Natural killer cell (primary cell): Measurements from ENCODE around the gene RNPEP. TPM values are rescaled to one million over a fixed set of nuclear protein-coding genes. Genes with fewer than 3 reads are reported as not detected.

Experiments
- ATAC-seq, 3 donors: fragments of 150-1000 bp in 2 of 3; fragments of 200-7000 bp in 1 of 3; cut with Tn5 transposase; 1 replicate in 1 of 3; 2 replicates in 2 of 3; pipeline ENCODE4 v1.10.0; 2021; ENCODE audit warnings: mild to moderate bottlenecking in 2 of 3, moderate library complexity in 2 of 3
- DNase-seq, 2 donors: peaks; one replicate each; pipeline versions ENCODE4 v3.0.0 to v3.0.0-alpha.2; 2013 to 2021; ENCODE audit warnings: mixed read lengths in 1 of 2
- H3K27ac ChIP-seq: one replicate; pipeline ENCODE4 v1.5.1; 2013; ENCODE audit warnings: mild to moderate bottlenecking, low read length
- H3K27me3 ChIP-seq: one replicate; pipeline ENCODE4 v1.6.1; 2013; ENCODE audit warnings: low read length; ENCODE audit not compliant: control insufficient read depth, insufficient read depth
- H3K36me3 ChIP-seq: one replicate; pipeline ENCODE4 v1.6.1; 2013; ENCODE audit warnings: low read length; ENCODE audit not compliant: control insufficient read depth, insufficient read depth
- H3K4me1 ChIP-seq: one replicate; pipeline ENCODE4 v1.6.1; 2013; ENCODE audit warnings: low read length; ENCODE audit not compliant: control insufficient read depth, insufficient read depth
- H3K4me3 ChIP-seq: one replicate; pipeline ENCODE4 v1.5.1; 2013; ENCODE audit warnings: low read length
- H3K9me3 ChIP-seq: one replicate; pipeline ENCODE4 v1.6.1; 2013; ENCODE audit warnings: low read length; ENCODE audit not compliant: control insufficient read depth, insufficient read depth
- H3K27ac Mint-ChIP-seq, 2 donors: one replicate each; pipeline ENCODE4 v1.8.0; 2022; ENCODE audit warnings: mild to moderate bottlenecking in 2 of 2, mixed read lengths in 2 of 2, moderate library complexity in 1 of 2
- H3K27me3 Mint-ChIP-seq, 2 donors: one replicate each; pipeline ENCODE4 v1.8.0; 2022; ENCODE audit warnings: low read depth in 2 of 2, mixed read lengths in 2 of 2
- H3K36me3 Mint-ChIP-seq: one replicate; pipeline ENCODE4 v1.8.0; 2022; ENCODE audit warnings: mixed read lengths
- H3K4me1 Mint-ChIP-seq, 2 donors: one replicate each; pipeline ENCODE4 v1.8.0; 2022; ENCODE audit warnings: mixed read lengths in 2 of 2
- H3K4me3 Mint-ChIP-seq: one replicate; pipeline ENCODE4 v1.8.0; 2022; ENCODE audit warnings: mild to moderate bottlenecking, moderate library complexity, mixed read lengths
- H3K9me3 Mint-ChIP-seq, 2 donors: one replicate each; pipeline ENCODE4 v1.8.0; 2022; ENCODE audit warnings: mixed read lengths in 2 of 2
- WGBS: methylation state at CpG from one replicate; pipeline ENCODE4 v1.1.7; 2013; ENCODE audit warnings: missing lambda C conversion rate; ENCODE audit not compliant: insufficient coverage; 5-methylcytosine and 5-hydroxymethylcytosine counted together
- intact Hi-C: fragments of 100-400 bp; cut with micrococcal nuclease; formaldehyde crosslinking; loops from one replicate; pipeline ENCODE4 v1.14.2; 2022
- total RNA-seq, 4 donors: library from RNA; stranded (reverse); fragments of 120-200 nt in 1 of 4; gene quantifications; one replicate each; pipeline versions ENCODE4 v1.2.3 to v1.2.4, GENCODE V29; 2013 to 2022
- TF ChIP-seq, protein P1 (sequence below): fragments of 200-600 bp; IDR thresholded peaks from one replicate; pipeline ENCODE4 v1.8.0; 2022; ENCODE audit warnings: antibody characterized with exemption

RNPEP gene
- total RNA-seq, 3 donors from 2014 or later (not counting 1 experiment from before 2014, with no cell fraction given), result 46.1 to 50.2 (median 47.9) TPM

DNA sequence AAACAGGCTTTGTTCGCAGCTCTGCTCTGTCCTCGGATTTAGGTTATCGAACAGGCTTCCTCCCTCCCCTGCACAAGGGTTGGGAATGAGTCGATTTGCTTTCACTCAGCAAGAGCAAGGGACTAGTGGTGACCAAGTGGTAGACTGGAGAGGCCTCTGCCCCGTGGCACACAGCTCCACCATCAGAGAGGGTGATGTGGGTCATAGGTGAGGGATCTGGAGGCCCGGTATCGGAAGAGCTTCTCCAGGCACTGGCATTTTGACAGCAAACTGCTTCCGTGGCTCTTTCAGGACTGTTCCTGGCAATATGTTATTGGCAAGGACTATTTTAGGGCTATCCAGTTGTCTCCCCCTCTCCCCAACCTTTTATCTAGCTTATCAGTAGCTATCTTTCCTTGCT is 24.9 kb downstream of the RNPEP start:
- Histone ChIP-seq H3K4me1 (peaks cover 4% of the 10 kb centered on the region), H3K27me3 (no peaks in the 10 kb centered on the region), H3K36me3 (peaks cover 37% of the 10 kb centered on the region), H3K9me3 (no peaks in the 10 kb centered on the region), H3K27ac (no peak overlapping the region), H3K4me3 (no peak overlapping the region)
- H3K27ac Mint-ChIP-seq, result no peak overlapping the region
- H3K4me1 Mint-ChIP-seq, result peaks cover 6 to 7% of the 10 kb centered on the region in 2 donors
- TF ChIP-seq, protein P1, sequence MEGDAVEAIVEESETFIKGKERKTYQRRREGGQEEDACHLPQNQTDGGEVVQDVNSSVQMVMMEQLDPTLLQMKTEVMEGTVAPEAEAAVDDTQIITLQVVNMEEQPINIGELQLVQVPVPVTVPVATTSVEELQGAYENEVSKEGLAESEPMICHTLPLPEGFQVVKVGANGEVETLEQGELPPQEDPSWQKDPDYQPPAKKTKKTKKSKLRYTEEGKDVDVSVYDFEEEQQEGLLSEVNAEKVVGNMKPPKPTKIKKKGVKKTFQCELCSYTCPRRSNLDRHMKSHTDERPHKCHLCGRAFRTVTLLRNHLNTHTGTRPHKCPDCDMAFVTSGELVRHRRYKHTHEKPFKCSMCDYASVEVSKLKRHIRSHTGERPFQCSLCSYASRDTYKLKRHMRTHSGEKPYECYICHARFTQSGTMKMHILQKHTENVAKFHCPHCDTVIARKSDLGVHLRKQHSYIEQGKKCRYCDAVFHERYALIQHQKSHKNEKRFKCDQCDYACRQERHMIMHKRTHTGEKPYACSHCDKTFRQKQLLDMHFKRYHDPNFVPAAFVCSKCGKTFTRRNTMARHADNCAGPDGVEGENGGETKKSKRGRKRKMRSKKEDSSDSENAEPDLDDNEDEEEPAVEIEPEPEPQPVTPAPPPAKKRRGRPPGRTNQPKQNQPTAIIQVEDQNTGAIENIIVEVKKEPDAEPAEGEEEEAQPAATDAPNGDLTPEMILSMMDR, result no peak
- WGBS, result 91% methylated on average over 8 of the region's 8 CpGs
- no peak for ATAC-seq
- no peak overlapping the region for H3K4me3 Mint-ChIP-seq
- H3K36me3 Mint-ChIP-seq, result no peaks in the 10 kb centered on the region
- H3K27me3 Mint-ChIP-seq, result no peaks in the 10 kb centered on the region
- no peaks in the 10 kb centered on the region for H3K9me3 Mint-ChIP-seq
- intact Hi-C loops, result no loop called here
- DNase-seq, result no peak

DNA sequence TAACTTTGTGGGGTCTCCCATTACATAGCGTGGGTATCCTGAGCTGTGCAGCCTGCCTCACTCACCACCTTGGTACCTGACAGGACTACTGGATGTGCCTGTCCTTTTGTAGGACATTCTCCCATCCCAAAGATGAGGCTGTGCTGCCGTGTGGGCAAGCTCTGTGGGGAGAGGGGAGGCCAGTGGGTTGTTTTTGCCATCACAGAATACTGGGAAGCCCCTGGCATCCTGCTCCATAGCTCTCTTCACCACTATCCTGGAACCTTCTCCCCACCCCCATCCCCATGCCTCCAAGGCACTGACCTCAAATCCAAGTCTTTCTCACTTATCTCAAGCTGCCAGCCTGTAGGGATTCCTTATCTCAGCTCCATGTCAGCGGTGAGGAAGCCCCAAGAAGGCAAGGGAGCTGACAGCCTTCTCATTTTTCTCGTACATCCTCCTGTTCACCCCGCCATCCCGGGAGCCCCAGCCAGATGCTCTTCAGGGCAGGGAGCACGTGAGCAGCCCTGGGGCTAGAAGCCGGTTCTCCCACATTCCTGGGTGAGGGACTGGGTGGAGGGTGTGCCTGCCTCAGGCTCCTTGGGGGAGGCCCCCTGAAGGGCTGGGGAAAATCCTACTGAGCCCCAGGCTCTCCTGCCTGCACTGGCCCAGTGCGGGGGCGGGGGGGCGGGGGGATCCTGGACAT is 25.5 kb downstream of the RNPEP start:
- no peak for ATAC-seq
- H3K27me3 ChIP-seq, result no peaks in the 10 kb centered on the region
- H3K4me1 ChIP-seq, result peaks cover 4% of the 10 kb centered on the region
- H3K4me1 Mint-ChIP-seq, result peaks cover 6 to 7% of the 10 kb centered on the region in 2 donors
- no peak overlapping the region for H3K27ac ChIP-seq
- H3K36me3 ChIP-seq, result peaks cover 35% of the 10 kb centered on the region
- H3K36me3 Mint-ChIP-seq, result no peaks in the 10 kb centered on the region
- intact Hi-C loops, result no loop called here
- H3K4me3 Mint-ChIP-seq, result no peak overlapping the region
- DNase-seq, result no peak
- no peaks in the 10 kb centered on the region for H3K9me3 ChIP-seq
- no peak overlapping the region for H3K27ac Mint-ChIP-seq
- no peaks in the 10 kb centered on the region for H3K9me3 Mint-ChIP-seq
- 90% methylated on average over 11 of the region's 11 CpGs for WGBS
- H3K27me3 Mint-ChIP-seq, result no peaks in the 10 kb centered on the region
- TF ChIP-seq, protein P1, result no peak
- H3K4me3 ChIP-seq, result no peak overlapping the region

DNA sequence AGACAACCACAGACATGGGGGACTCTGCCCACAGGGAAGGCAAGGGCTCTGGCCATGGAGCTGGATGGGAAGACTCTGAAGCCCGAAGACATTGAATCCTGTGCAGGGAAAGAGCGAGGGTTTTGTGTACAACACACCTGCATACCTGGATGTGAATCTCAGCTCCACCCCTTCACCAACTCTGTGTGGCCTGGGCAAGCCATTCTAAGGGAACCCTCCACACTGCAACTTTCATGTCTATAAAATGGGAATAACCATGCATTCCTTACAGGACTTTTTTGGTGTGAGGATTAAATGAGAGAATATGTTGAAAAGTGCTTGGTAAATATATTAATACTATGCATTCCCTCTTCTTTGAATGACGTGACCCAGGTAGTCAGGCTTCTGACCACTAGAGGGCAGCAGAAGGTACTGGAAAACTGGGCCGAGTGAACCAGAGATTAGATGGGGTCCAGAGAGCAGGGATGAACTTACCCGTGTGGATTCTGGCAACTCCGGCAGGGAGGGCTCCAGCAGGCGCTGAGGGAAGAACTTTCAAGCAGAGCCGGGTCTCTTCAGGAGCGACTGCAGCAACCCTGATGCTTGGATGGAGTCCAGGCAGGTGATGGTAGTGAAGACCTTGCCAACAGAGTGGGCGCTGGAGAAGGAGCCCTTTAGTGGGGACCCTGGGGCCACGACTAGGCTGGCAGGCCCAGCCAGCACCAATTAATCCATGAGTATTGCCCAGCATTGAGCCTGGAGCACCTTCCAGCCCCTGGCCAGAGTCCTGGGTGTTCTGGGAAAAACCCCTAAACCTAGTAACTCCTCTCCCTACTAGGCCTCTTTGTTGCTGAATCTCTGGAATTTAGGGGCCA is 27.1 kb downstream of the RNPEP start:
- ATAC-seq (peak; percentile 64 to 80 (median 69)), DNase-seq (peak; percentile 35 to 78)
- Mint-ChIP-seq H3K4me3 (no peak overlapping the region), H3K4me1 (peaks cover 6 to 7% of the 10 kb centered on the region in 2 donors), H3K9me3 (no peaks in the 10 kb centered on the region), H3K36me3 (no peaks in the 10 kb centered on the region), H3K27me3 (no peaks in the 10 kb centered on the region), H3K27ac (no peak overlapping the region)
- peaks cover 4% of the 10 kb centered on the region for H3K4me1 ChIP-seq
- no peaks in the 10 kb centered on the region for H3K27me3 ChIP-seq
- H3K9me3 ChIP-seq, result no peaks in the 10 kb centered on the region
- intact Hi-C loops, result loop anchor here (10.0 kb wide), 1 partner anchor 125 kb away; no protein-coding TSS in a partner anchor
- TF ChIP-seq, protein P1, result peak; percentile 91
- WGBS, result 34% methylated on average over 11 of the region's 11 CpGs
- no peak overlapping the region for H3K27ac ChIP-seq
- no peak overlapping the region for H3K4me3 ChIP-seq
- peaks cover 19% of the 10 kb centered on the region for H3K36me3 ChIP-seq
